HG03039 (cell line): ENCODE measurements around the gene MS4A18.

ENCODE experiments used
- ATAC-seq: cut with Tn5 transposase; IDR thresholded peaks from one replicate; pipeline ENCODE4 v1.9.1; 2021; ENCODE audit warnings: mild to moderate bottlenecking, moderate library complexity; ENCODE audit not compliant: unreplicated experiment

The MS4A18 gene

DNA sequence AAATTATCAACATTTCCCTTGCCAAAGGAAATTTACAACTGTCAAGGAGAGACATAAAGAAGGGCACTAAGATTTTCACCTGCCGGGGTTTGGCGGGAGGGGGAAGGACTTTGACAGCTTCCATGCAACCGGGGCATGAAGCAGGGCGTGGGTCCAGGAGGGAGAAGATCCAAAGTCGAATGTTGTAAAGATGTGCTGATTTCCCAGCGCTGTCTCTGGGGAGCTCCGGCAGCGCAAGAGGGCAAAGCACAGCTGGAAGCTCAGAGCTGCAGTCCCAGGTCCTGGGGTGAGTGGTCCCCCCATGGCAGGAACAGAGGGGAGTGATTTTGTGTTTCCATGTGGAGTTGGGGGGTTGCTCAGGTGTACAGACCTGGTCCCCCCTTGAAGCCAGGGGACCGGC is 60.6 kb downstream of the MS4A18 start, which contains the start of gene MS4A10:
Gene MS4A10 (plus strand): TSS at position 198 of the 400 bp plus-strand sequence. CDS start 5,003 bp downstream, outside the sequence.
- ATAC-seq, result no peak

GRCh38 chr11:60785806-60786361 is 61.4 kb downstream of the MS4A18 start:
- no peak for ATAC-seq

GRCh38 chr11:60786811-60787567 is 62.5 kb downstream of the MS4A18 start:
- no peak for ATAC-seq

- ATAC-seq, result no peak
These were observed 64.0 kb downstream of the MS4A18 start for GRCh38 chr11:60788401-60789125.

DNA sequence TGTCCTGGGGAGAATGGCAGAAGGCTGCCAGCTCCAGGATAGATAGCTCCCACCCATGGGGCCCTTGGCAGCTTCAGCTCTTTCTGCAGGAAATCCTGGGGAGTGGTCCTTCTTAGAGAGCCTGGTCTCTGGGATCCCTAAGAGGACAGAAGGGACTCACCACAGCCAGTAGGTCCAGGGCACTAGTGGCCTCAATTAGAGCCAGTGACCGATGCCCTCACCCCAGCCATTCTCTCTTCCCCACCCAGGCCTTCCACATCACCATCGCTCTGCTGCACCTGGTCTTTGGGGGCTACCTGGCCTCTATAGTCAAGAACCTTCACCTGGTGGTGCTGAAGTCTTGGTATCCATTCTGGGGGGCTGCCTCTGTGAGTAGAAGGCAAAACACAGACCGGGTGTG is 66.2 kb downstream of the MS4A18 start:
- no peak for ATAC-seq

GRCh38 chr11:60791153-60791933 is 66.8 kb downstream of the MS4A18 start:
- no peak for ATAC-seq

DNA sequence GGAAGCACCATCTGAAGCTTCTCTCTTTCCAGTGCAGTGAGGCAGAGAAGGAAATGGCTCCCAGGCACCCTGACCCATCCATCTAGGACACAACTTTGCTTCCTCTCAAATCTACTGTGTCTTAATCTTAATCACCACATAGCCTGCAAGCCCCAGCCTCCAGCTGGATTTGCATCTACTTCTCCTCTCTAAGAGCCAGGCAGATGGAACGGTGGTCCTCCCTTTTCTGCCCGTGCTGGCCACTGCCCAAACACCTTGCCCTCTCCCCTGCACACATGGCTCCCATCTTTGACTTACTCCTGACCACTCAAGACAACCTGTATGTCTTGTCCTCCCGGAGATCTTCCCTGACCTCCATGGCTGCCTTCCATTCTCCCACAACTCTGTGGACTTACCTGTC is 68.0 kb downstream of the MS4A18 start:
- ATAC-seq, result no peak
